HCT116 (cell line): ENCODE measurements around the gene C1QBP. TPM values are rescaled to one million over a fixed set of nuclear protein-coding genes. Genes with fewer than 3 reads are reported as not detected.

Experiments
- total RNA-seq: library from RNA; stranded (reverse); gene quantifications from one replicate; pipeline ENCODE4 v1.2.1, GENCODE V29; 2021; ENCODE audit not compliant: unreplicated experiment

The C1QBP gene
- total RNA-seq, 1 experiment from 2014 or later, result 524 TPM

Other genes starting within 250 kb of the C1QBP start
- 8.3 TPM for gene ZNF594, start 247.3 kb downstream of the C1QBP start, total RNA-seq
- gene SCIMP, start 204.3 kb downstream of the C1QBP start, total RNA-seq, result not detected
- gene RABEP1, start 156.9 kb downstream of the C1QBP start, total RNA-seq, result 38.5 TPM
- 93.2 TPM for gene NUP88, start 19.5 kb downstream of the C1QBP start, total RNA-seq
- 67.9 TPM for gene RPAIN, start 19.0 kb downstream of the C1QBP start, total RNA-seq
- 36.4 TPM for gene DHX33, start 29.8 kb upstream of the C1QBP start, total RNA-seq
- 45.6 TPM for gene DERL2, start 47.0 kb upstream of the C1QBP start, total RNA-seq
- gene MIS12, start 47.4 kb upstream of the C1QBP start, total RNA-seq, result 14.7 TPM
- gene NLRP1, start 145.4 kb upstream of the C1QBP start, total RNA-seq, result 7.2 TPM